ENCODE measurements around the gene CSNK1D. TPM values are rescaled to one million over a fixed set of nuclear protein-coding genes. Genes with fewer than 3 reads are reported as not detected.

Gene CSNK1D
- total and polyA plus RNA-seq, 2 experiments from 2014 or later = 55.3 to 66.4 TPM

- Mint-ChIP-seq H3K27ac (no peak overlapping the region), H3K4me3 (no peak overlapping the region), H3K27me3 (ENCODE audit: insufficient read depth, low read depth, poor library complexity) (peaks cover 9% of the 10 kb centered on the region), H3K9me3 (peaks cover 4% of the 10 kb centered on the region), H3K36me3 (ENCODE audit: low read depth) (peaks cover 83% of the 10 kb centered on the region), H3K4me1 (no peaks in the 10 kb centered on the region)
- no peaks in the 10 kb centered on the region for H3K4me1 ChIP-seq (ENCODE audit: insufficient read depth)
- H3K9me2 ChIP-seq (ENCODE audit: insufficient read depth) = no peaks in the 10 kb centered on the region
- peaks cover 19% of the 10 kb centered on the region for H3F3A ChIP-seq (replicated peaks; ENCODE audit: low read depth)
- H2AFZ ChIP-seq = no peak overlapping the region
- peaks cover 53% of the 10 kb centered on the region for H3K36me3 ChIP-seq (ENCODE audit: insufficient read depth)
- DNase-seq (ENCODE audit: low spot score) (peak; percentile 65), ATAC-seq (peak; percentile 99)
- TF ChIP-seq JUNB (IDR thresholded peaks at IDR 0.05; ENCODE audit: unreplicated experiment) (no peak), EZH2 (IDR thresholded peaks at IDR 0.05; ENCODE audit: low read depth, unreplicated experiment) (no peak), REST (IDR thresholded peaks at IDR 0.05; ENCODE audit: unreplicated experiment) (no peak), ETS1 (IDR thresholded peaks at IDR 0.05) (no peak), POLR2AphosphoS5 (IDR thresholded peaks at IDR 0.05; ENCODE audit: low read depth) (no peak), ZNF462 (CRISPR knock-in tag; IDR thresholded peaks at IDR 0.05) (no peak), NANOG (IDR thresholded peaks at IDR 0.05; ENCODE audit: borderline replicate concordance) (no peak), CREB1 (CRISPR knock-in tag; IDR thresholded peaks at IDR 0.05; ENCODE audit: low read depth) (no peak), CTCF (conservative IDR thresholded peaks at IDR 0.05; ENCODE audit: low read depth in 2 of 2) (no peak; a peak in 1 of 4 replicates), EZH2phosphoT487 (IDR thresholded peaks at IDR 0.05; ENCODE audit: unreplicated experiment) (no peak), STAT1 (IDR thresholded peaks at IDR 0.05; ENCODE audit: unreplicated experiment) (no peak), ZNF331 (CRISPR knock-in tag; IDR thresholded peaks at IDR 0.05; ENCODE audit: low read depth) (no peak)
- no peak overlapping the region for H3K4me2 ChIP-seq
- no peak overlapping the region for H3K4me3 ChIP-seq
- no peaks in the 10 kb centered on the region for H3K27me3 ChIP-seq (ENCODE audit: insufficient read depth)
- H3K79me2 ChIP-seq (replicated peaks; ENCODE audit: insufficient read depth) = peaks cover 68% of the 10 kb centered on the region
- no peak overlapping the region for H3K27ac ChIP-seq (ENCODE audit: low read depth)
- H4K20me1 ChIP-seq (replicated peaks; ENCODE audit: insufficient read depth) = peaks cover 47% of the 10 kb centered on the region
Observed at GRCh38 chr17:82257473-82257872, 16.0 kb downstream of the CSNK1D start.
